Mesendoderm (in vitro differentiated cells): ENCODE data around the gene POLR2J2.
"Not testable (repeated sequence)": the region's sequence is repeated elsewhere in the genome, so short reads cannot be mapped to it uniquely, and the experiment has no call there.

Experiments used
- DNase-seq: peaks from one replicate; pipeline ENCODE4 v3.0.0; 2013
- H2AK5ac ChIP-seq: 2 replicates; pipeline ENCODE4 v1.6.1; 2013; ENCODE audit warnings: low read length, inconsistent platforms
- H2BK120ac ChIP-seq: 2 replicates; pipeline ENCODE4 v1.6.1; 2013; ENCODE audit warnings: low read depth, mild to moderate bottlenecking, low read length, moderate library complexity, mixed read lengths
- H2BK15ac ChIP-seq: replicated peaks from 2 replicates; pipeline ENCODE4 v1.6.1; 2013; ENCODE audit warnings: low read depth, mild to moderate bottlenecking, moderate library complexity
- H2BK5ac ChIP-seq: 2 replicates; pipeline ENCODE4 v1.6.1; 2013; ENCODE audit warnings: low read length, inconsistent platforms
- H3K18ac ChIP-seq: 2 replicates; pipeline ENCODE4 v1.6.1; 2013; ENCODE audit warnings: mild to moderate bottlenecking, low read length, mixed read lengths
- H3K23ac ChIP-seq: one replicate; pipeline ENCODE4 v1.6.1; 2013; ENCODE audit warnings: low read length
- H3K27ac ChIP-seq: 2 replicates; pipeline ENCODE4 v1.5.1; 2013; ENCODE audit warnings: low read depth, mild to moderate bottlenecking, inconsistent platforms, low read length, moderate library complexity
- H3K27me3 ChIP-seq: 2 replicates; pipeline ENCODE4 v1.6.1; 2013; ENCODE audit warnings: low read length, control low read depth, mild to moderate bottlenecking, inconsistent platforms; ENCODE audit not compliant: insufficient read depth, poor library complexity
- H3K36me3 ChIP-seq: 2 replicates; pipeline ENCODE4 v1.6.1; 2013; ENCODE audit warnings: low read length, inconsistent platforms; ENCODE audit not compliant: control insufficient read depth, insufficient read depth
- H3K4ac ChIP-seq: one replicate; pipeline ENCODE4 v1.6.1; 2013; ENCODE audit warnings: low read depth, mild to moderate bottlenecking, low read length, moderate library complexity
- H3K4me1 ChIP-seq: 2 replicates; pipeline ENCODE4 v1.6.1; 2013; ENCODE audit warnings: low read depth, low read length, inconsistent platforms; ENCODE audit not compliant: control insufficient read depth
- H3K4me2 ChIP-seq: 2 replicates; pipeline ENCODE4 v1.6.1; 2013; ENCODE audit warnings: low read length
- H3K4me3 ChIP-seq: 2 replicates; pipeline ENCODE4 v1.5.1; 2013; ENCODE audit warnings: mild to moderate bottlenecking, low read length
- H3K56ac ChIP-seq: one replicate; pipeline ENCODE4 v1.6.1; 2013; ENCODE audit warnings: low read length
- H3K79me1 ChIP-seq: 2 replicates; pipeline ENCODE4 v1.6.1; 2013; ENCODE audit warnings: low read length, inconsistent platforms
- H3K79me2 ChIP-seq: 2 replicates; pipeline ENCODE4 v1.6.1; 2013; ENCODE audit warnings: mild to moderate bottlenecking, low read length; ENCODE audit not compliant: control insufficient read depth, insufficient read depth
- H3K9ac ChIP-seq: 2 replicates; pipeline ENCODE4 v1.6.1; 2013; ENCODE audit warnings: low read length, inconsistent platforms
- H4K5ac ChIP-seq: one replicate; pipeline ENCODE4 v1.6.1; 2013; ENCODE audit warnings: low read length
- H4K8ac ChIP-seq: one replicate; pipeline ENCODE4 v1.6.1; 2013; ENCODE audit warnings: low read depth, mild to moderate bottlenecking, control low read depth, low read length, moderate library complexity
- WGBS: extraction: QIAGEN DNeasy Blood & Tissue Kit; methylation state at CpG from one replicate; pipeline ENCODE4 v1.1.7; 2013; ENCODE audit warnings: low lambda C conversion rate, missing lambda C conversion rate; ENCODE audit not compliant: insufficient coverage; ENCODE audit errors: extremely low coverage; 5-methylcytosine and 5-hydroxymethylcytosine counted together

The POLR2J2 gene

GRCh38 chr7:102713011-102713690 lies 41.7 kb upstream of the POLR2J2 start:
- not testable (repeated sequence) for H2BK120ac ChIP-seq, H3K18ac ChIP-seq, H3K56ac ChIP-seq, H3K79me2 ChIP-seq, DNase-seq, H2BK15ac ChIP-seq, H3K4me2 ChIP-seq, H4K8ac ChIP-seq, H3K4me1 ChIP-seq, H2BK5ac ChIP-seq, H3K4ac ChIP-seq, H3K9ac ChIP-seq, H3K79me1 ChIP-seq, H3K27ac ChIP-seq, H4K5ac ChIP-seq, H3K36me3 ChIP-seq, H3K27me3 ChIP-seq, H2AK5ac ChIP-seq, H3K23ac ChIP-seq, H3K4me3 ChIP-seq
- no CpG with 5 or more reads among the region's 5 CpGs for WGBS

DNA sequence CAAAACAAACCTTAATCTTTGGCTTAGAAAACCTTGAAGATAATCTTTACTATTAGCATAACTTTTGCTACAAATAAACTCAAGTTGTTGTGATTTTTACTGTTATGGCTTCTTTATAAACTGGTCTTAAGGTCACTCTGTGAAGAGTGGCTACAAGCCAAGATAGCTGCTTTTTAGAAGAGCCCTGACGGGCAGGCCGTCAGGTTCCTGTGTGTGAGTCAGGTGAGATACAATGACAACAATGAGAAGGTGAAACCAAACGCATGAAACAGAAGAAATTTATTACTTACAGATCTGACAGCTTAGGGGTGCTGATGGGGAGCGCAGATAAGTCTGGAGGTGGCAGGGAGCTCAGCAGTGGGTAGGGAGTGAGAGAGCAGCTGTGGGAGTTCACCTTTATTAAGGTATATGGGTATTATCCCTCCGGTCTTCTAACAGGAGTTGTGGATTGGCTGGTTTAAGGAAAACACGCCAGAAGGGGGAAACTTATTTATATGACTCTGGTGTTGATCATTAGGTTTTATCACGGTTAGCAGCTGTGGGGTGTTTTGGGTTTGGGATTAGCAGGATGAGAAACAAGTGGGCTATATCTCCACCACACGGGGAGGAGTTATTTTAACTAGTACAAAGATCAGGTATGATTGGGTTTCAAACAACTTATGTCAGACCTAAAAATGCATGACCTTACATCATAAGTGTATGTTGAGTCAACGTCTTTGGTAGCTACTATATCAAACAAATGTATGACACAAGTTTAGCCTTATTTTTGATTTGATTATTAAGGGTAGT lies 27.7 kb upstream of the POLR2J2 start:
- H2BK120ac ChIP-seq, H3K79me1 ChIP-seq, H4K5ac ChIP-seq, H2AK5ac ChIP-seq, H3K9ac ChIP-seq, H3K36me3 ChIP-seq, H2BK15ac ChIP-seq, H4K8ac ChIP-seq, H3K4ac ChIP-seq, H3K27ac ChIP-seq, H3K4me2 ChIP-seq, H3K18ac ChIP-seq, H3K79me2 ChIP-seq, H3K4me3 ChIP-seq, DNase-seq, H3K56ac ChIP-seq, H3K23ac ChIP-seq, H2BK5ac ChIP-seq, H3K4me1 ChIP-seq, H3K27me3 ChIP-seq: not testable (repeated sequence)
- WGBS: no CpG with 5 or more reads among the region's 9 CpGs

- H3K4me1 ChIP-seq, DNase-seq, H3K4ac ChIP-seq, H3K27ac ChIP-seq, H3K18ac ChIP-seq, H3K27me3 ChIP-seq, H2BK5ac ChIP-seq, H4K8ac ChIP-seq, H3K36me3 ChIP-seq, H3K23ac ChIP-seq, H3K9ac ChIP-seq, H2AK5ac ChIP-seq, H3K79me2 ChIP-seq, H3K4me3 ChIP-seq, H2BK15ac ChIP-seq, H4K5ac ChIP-seq, H2BK120ac ChIP-seq, H3K56ac ChIP-seq, H3K4me2 ChIP-seq, H3K79me1 ChIP-seq: not testable (repeated sequence)
- no CpG with 5 or more reads among the region's 5 CpGs for WGBS
Measured at GRCh38 chr7:102697642-102698512, 26.4 kb upstream of the POLR2J2 start.

DNA sequence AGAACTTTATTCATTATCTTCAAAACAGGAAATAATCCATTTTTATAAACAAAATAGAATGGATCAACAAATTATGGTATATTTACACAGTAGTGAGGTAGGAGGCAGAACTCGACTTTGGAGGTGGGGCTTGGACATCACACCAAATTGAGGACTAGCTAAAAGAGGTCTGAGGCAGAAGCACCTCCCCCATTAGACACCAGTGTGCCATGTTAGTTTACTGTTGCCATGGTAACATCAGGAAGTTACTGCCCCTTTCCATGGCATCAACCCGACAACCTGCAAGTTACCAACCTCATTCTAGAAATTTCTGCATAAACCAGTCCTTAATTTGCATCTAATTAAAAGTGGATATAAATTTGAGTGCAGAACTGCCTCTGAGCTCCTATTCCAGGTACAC lies 24.5 kb upstream of the POLR2J2 start:
- H3K79me1 ChIP-seq, H3K9ac ChIP-seq, H3K4me2 ChIP-seq, H2BK120ac ChIP-seq, H2AK5ac ChIP-seq, H3K36me3 ChIP-seq, H3K27me3 ChIP-seq, DNase-seq, H3K4me3 ChIP-seq, H3K23ac ChIP-seq, H3K56ac ChIP-seq, H3K18ac ChIP-seq, H3K79me2 ChIP-seq, H2BK15ac ChIP-seq, H2BK5ac ChIP-seq, H3K27ac ChIP-seq, H3K4me1 ChIP-seq, H3K4ac ChIP-seq, H4K8ac ChIP-seq, H4K5ac ChIP-seq: not testable (repeated sequence)
- no CpG with 5 or more reads among the region's 2 CpGs for WGBS

DNA sequence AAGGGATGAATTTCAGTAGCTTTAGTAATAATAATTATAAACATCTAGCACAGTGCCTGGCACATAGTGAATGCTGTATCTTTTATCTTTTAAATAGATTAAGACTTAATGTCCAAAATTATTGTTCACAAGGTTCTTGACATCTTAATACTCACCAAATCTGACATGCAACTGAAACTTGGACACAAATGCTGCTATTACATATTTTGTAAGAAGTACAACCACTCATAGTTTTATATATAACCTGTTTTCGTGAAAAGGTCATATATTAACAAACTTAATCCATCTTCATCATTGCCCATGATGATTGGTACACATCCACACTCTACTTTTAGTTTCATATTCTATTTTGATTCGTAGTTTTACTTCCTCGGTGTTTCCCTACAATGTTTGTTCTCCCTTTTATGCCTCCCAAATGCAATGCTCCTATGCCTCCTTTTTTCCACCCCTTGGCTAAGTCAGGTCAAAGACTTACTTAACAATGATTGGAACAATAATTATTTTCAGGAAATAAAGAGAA lies 23.6 kb upstream of the POLR2J2 start:
- not testable (repeated sequence) for H3K4me1 ChIP-seq, H2BK120ac ChIP-seq, H2BK5ac ChIP-seq, H3K79me2 ChIP-seq, H4K5ac ChIP-seq, H3K18ac ChIP-seq, DNase-seq, H2BK15ac ChIP-seq, H3K23ac ChIP-seq, H3K36me3 ChIP-seq, H2AK5ac ChIP-seq, H3K4ac ChIP-seq, H4K8ac ChIP-seq, H3K79me1 ChIP-seq, H3K56ac ChIP-seq, H3K27me3 ChIP-seq, H3K27ac ChIP-seq, H3K9ac ChIP-seq, H3K4me2 ChIP-seq, H3K4me3 ChIP-seq
- no CpG with 5 or more reads among the region's 3 CpGs for WGBS
